MCF 10A (cell line): ENCODE results near the gene PRXL2A. TPM values are rescaled to one million over a fixed set of nuclear protein-coding genes. Genes with fewer than 3 reads are reported as not detected.

Source experiments
- BruUV-seq: library from RNA; stranded (reverse); fragments of 400-500 nt; replicated peaks from 2 replicates; lab custom pipeline; 2021; lab: Mats Ljungman, UMichigan
- CTCF ChIA-PET: fragments of 300-600 bp; sonication (Branson Sonifier 250); formaldehyde crosslinking; extraction: SDS; loops from one replicate; lab custom pipeline; 2021; ENCODE audit warnings: antibody characterized with exemption, inconsistent platforms; lab: Yijun Ruan, JAX
- POLR2A ChIA-PET: fragments of 300-600, 350-650 bp; sonication (Branson Sonifier 250); formaldehyde crosslinking; extraction: SDS; loops from one replicate; lab custom pipeline; 2020; ENCODE audit warnings: antibody characterized with exemption, inconsistent platforms; lab: Yijun Ruan, JAX
- DNase-seq: peaks from one replicate; pipeline ENCODE4 v3.0.0-alpha.2; 2018; ENCODE audit not compliant: unreplicated experiment
- H3K27ac Mint-ChIP-seq: one replicate; pipeline ENCODE4 v1.8.0; 2022; ENCODE audit warnings: mild to moderate bottlenecking, low read depth, mixed read lengths; ENCODE audit not compliant: unreplicated experiment
- H3K27me3 Mint-ChIP-seq: one replicate; pipeline ENCODE4 v1.8.0; 2022; ENCODE audit warnings: mixed read lengths; ENCODE audit not compliant: insufficient read depth, unreplicated experiment
- H3K36me3 Mint-ChIP-seq: one replicate; pipeline ENCODE4 v1.8.0; 2022; ENCODE audit warnings: mild to moderate bottlenecking, moderate library complexity, mixed read lengths; ENCODE audit not compliant: insufficient read depth, unreplicated experiment
- H3K4me1 Mint-ChIP-seq: one replicate; pipeline ENCODE4 v1.8.0; 2022; ENCODE audit warnings: mixed read lengths; ENCODE audit not compliant: insufficient read depth, unreplicated experiment
- H3K4me3 Mint-ChIP-seq: one replicate; pipeline ENCODE4 v1.8.0; 2022; ENCODE audit warnings: mild to moderate bottlenecking, moderate library complexity, mixed read lengths; ENCODE audit not compliant: unreplicated experiment
- H3K9me3 Mint-ChIP-seq: one replicate; pipeline ENCODE4 v1.8.0; 2022; ENCODE audit warnings: mixed read lengths; ENCODE audit not compliant: unreplicated experiment
- CTCF ChIP-seq: fragments of 200-600 bp; IDR thresholded peaks from one replicate; pipeline ENCODE4 v1.8.0; 2022; ENCODE audit warnings: antibody characterized with exemption, mild to moderate bottlenecking; ENCODE audit not compliant: unreplicated experiment
- intact Hi-C: fragments of 100-400 bp; cut with micrococcal nuclease; formaldehyde crosslinking; loops from 2 replicates; pipeline ENCODE4 v1.14.1; 2022
- total RNA-seq: library from RNA; stranded (reverse); gene quantifications from 2 replicates; pipeline ENCODE4 v1.2.3, GENCODE V29; 2022

Gene PRXL2A
- total RNA-seq, 1 experiment from 2014 or later = 6.7 TPM

GRCh38 chr10:80394358-80394916 lies 13.9 kb upstream of the PRXL2A start:
- H3K36me3 Mint-ChIP-seq = no peaks in the 10 kb centered on the region
- TF ChIP-seq CTCF = no peak
- no peak for DNase-seq
- intact Hi-C loops = no loop called here
- H3K4me3 Mint-ChIP-seq = no peak overlapping the region
- H3K27me3 Mint-ChIP-seq = no peaks in the 10 kb centered on the region
- POLR2A ChIA-PET = interaction anchor here (0.7 kb wide), 2 partner anchors 19 to 115 kb away, joined by 3 to 4 read pairs; no protein-coding TSS in a partner anchor
- no peak overlapping the region for H3K27ac Mint-ChIP-seq
- H3K4me1 Mint-ChIP-seq = peaks cover 12% of the 10 kb centered on the region
- CTCF ChIA-PET = interaction anchor here (0.9 to 1.0 kb wide), 2 partner anchors 48 to 50 kb away, joined by 3 to 4 read pairs; no protein-coding TSS in a partner anchor
- no TSS peak for BruUV-seq
- no peaks in the 10 kb centered on the region for H3K9me3 Mint-ChIP-seq

GRCh38 chr10:80397014-80397413 lies 11.3 kb upstream of the PRXL2A start:
- BruUV-seq = no TSS peak
- no peaks in the 10 kb centered on the region for H3K27me3 Mint-ChIP-seq
- intact Hi-C loops = no loop called here
- TF ChIP-seq CTCF = no peak
- H3K36me3 Mint-ChIP-seq = no peaks in the 10 kb centered on the region
- peaks cover 26% of the 10 kb centered on the region for H3K4me1 Mint-ChIP-seq
- no peaks in the 10 kb centered on the region for H3K9me3 Mint-ChIP-seq
- ChIA-PET POLR2A (interaction anchor here (1.1 to 1.3 kb wide), 2 partner anchors 15 to 26 kb away, joined by 3 read pairs; no protein-coding TSS in a partner anchor), CTCF (interaction anchor here (0.7 to 1.4 kb wide), 6 partner anchors 15 to 527 kb away, joined by 3 to 6 read pairs (median 4); no protein-coding TSS in a partner anchor)
- no peak for DNase-seq
- no peak overlapping the region for H3K4me3 Mint-ChIP-seq
- H3K27ac Mint-ChIP-seq = no peak overlapping the region

GRCh38 chr10:80400136-80400804 lies 8.1 kb upstream of the PRXL2A start:
- CTCF ChIA-PET = interaction anchor here (0.6 to 1.1 kb wide), 2 partner anchors 42 to 512 kb away, joined by 3 read pairs; no protein-coding TSS in a partner anchor
- H3K4me3 Mint-ChIP-seq = no peak overlapping the region
- no TSS peak for BruUV-seq
- no peaks in the 10 kb centered on the region for H3K27me3 Mint-ChIP-seq
- H3K4me1 Mint-ChIP-seq = peaks cover 19% of the 10 kb centered on the region
- TF ChIP-seq CTCF = no peak
- no peaks in the 10 kb centered on the region for H3K36me3 Mint-ChIP-seq
- no peaks in the 10 kb centered on the region for H3K9me3 Mint-ChIP-seq
- POLR2A ChIA-PET = interaction anchor here (0.6 kb wide), 2 partner anchors 10 to 109 kb away, joined by 3 read pairs; no protein-coding TSS in a partner anchor
- intact Hi-C loops = no loop called here
- no peak overlapping the region for H3K27ac Mint-ChIP-seq
- DNase-seq = no peak

- BruUV-seq = no TSS peak
- intact Hi-C loops = no loop called here
- Mint-ChIP-seq H3K4me1 (peaks cover 9% of the 10 kb centered on the region), H3K36me3 (no peaks in the 10 kb centered on the region), H3K27me3 (no peaks in the 10 kb centered on the region), H3K4me3 (no peak overlapping the region), H3K27ac (no peak overlapping the region), H3K9me3 (no peaks in the 10 kb centered on the region)
- no peak for TF ChIP-seq CTCF
- DNase-seq = no peak
- ChIA-PET POLR2A (no interaction called here), CTCF (interaction anchor here (2.0 kb wide), 1 partner anchor 39 kb away, joined by 12 read pairs; no protein-coding TSS in a partner anchor)
These were observed 3.3 kb upstream of the PRXL2A start for GRCh38 chr10:80405035-80405434.
